Measurements from ENCODE around the gene CFAP299. TPM values are rescaled to one million over a fixed set of nuclear protein-coding genes. Genes with fewer than 3 reads are reported as not detected.

CFAP299 gene
- total RNA-seq, 1 experiment from 2014 or later: not detected

- intact Hi-C loops (cut with micrococcal nuclease): no loop called here
- DNase-seq (ENCODE audit: low read depth, low spot score): no peak
- Histone ChIP-seq H3K9ac (ENCODE audit: low read length) (no peak overlapping the region), H3K4me2 (ENCODE audit: low read length) (no peak overlapping the region), H3K9me2 (ENCODE audit: insufficient read depth) (no peaks in the 10 kb centered on the region), H3K9me3 (ENCODE audit: control insufficient read depth in 1 of 2, insufficient read depth in 1 of 2, low read depth in 1 of 2, low read length in 2 of 2) (no peaks in the 10 kb centered on the region), H4K20me1 (ENCODE audit: insufficient read depth) (no peaks in the 10 kb centered on the region; the same call in 1 of the 2 replicates), H3K79me2 (ENCODE audit: insufficient read depth, low read length) (no peaks in the 10 kb centered on the region), H3K4me3 (replicated peaks in 1 of 2; ENCODE audit: low read depth in 1 of 2, low read length in 2 of 2) (no peak overlapping the region), H3K27ac (ENCODE audit: low read depth, low read length) (no peak overlapping the region), H3K27me3 (ENCODE audit: insufficient read depth, low read length) (no peaks in the 10 kb centered on the region), H3K4me1 (ENCODE audit: control insufficient read depth in 1 of 2, insufficient read depth in 2 of 2, low read length in 2 of 2) (no peaks in the 10 kb centered on the region), H3K36me3 (ENCODE audit: control insufficient read depth in 1 of 2, insufficient read depth in 2 of 2, low read length in 2 of 2) (no peaks in the 10 kb centered on the region), H2AFZ (ENCODE audit: low read depth, low read length, poor library complexity, severe bottlenecking) (no peak overlapping the region)
- no TSS peak for BruUV-seq (replicated peaks)
- TF ChIP-seq REST (IDR thresholded peaks at IDR 0.05; ENCODE audit: low read depth): no peak
- TF ChIP-seq CBX3 (IDR thresholded peaks at IDR 0.05; ENCODE audit: low read depth): no peak
- no peak for TF ChIP-seq POLR2A (IDR thresholded peaks at IDR 0.05; ENCODE audit: borderline replicate concordance, extremely low read depth, insufficient read depth, insufficient read length)
- no peak for TF ChIP-seq YY1 (IDR thresholded peaks at IDR 0.05; ENCODE audit: extremely low read depth, insufficient replicate concordance, low read depth, low read length)
- no peak for TF ChIP-seq EZH2phosphoT487 (IDR thresholded peaks at IDR 0.05; ENCODE audit: borderline replicate concordance)
- no peak for TF ChIP-seq CTCF (IDR thresholded peaks at IDR 0.05 in 2 of 3, conservative IDR thresholded peaks at IDR 0.05 in 1 of 3; ENCODE audit: borderline replicate concordance in 1 of 3, insufficient read depth in 1 of 3, low read depth in 2 of 3, low read length in 2 of 3)
- TF ChIP-seq SIN3A (IDR thresholded peaks at IDR 0.05; ENCODE audit: low read depth): no peak
- TF ChIP-seq MAX (IDR thresholded peaks at IDR 0.05): no peak
- ChIA-PET CTCF (no interaction called here), POLR2A (no interaction called here), RAD21 (ENCODE audit: low non-redundant PET in 1 of 2, low total read pairs in 2 of 2, uncharacterized antibody in 2 of 2, unreplicated experiment in 2 of 2) (no interaction called here)
- no peak for ATAC-seq
Observed at GRCh38 chr4:80875642-80876041, 540.1 kb downstream of the CFAP299 start.

Measured in HCT116 (cell line).